ENCODE data around the gene CCDC148. TPM values are rescaled to one million over a fixed set of nuclear protein-coding genes. Genes with fewer than 3 reads are reported as not detected.

The CCDC148 gene
- total and polyA plus RNA-seq, 12 donors, result 0.07 to 1.4 (median 0.66) TPM

- DNase-seq (no peak), ATAC-seq (no peak)
- Histone ChIP-seq H3K9me3 (no peaks in the 10 kb centered on the region), H3K4me1 (peaks cover 0 to 9% (median 0%) of the 10 kb centered on the region in 9 donors), H3K27me3 (no peaks in the 10 kb centered on the region), H3K27ac (no peak overlapping the region), H3K4me3 (no peak overlapping the region), H3K36me3 (no peaks in the 10 kb centered on the region)
- WGBS, 2 donors, result 90 to 93% methylated on average over 1 of the region's 1 CpG
- no peak for TF ChIP-seq CTCF (IDR thresholded peaks at IDR 0.05)
- intact Hi-C loops (cut with DNase I), result no loop called here
These were observed 251.8 kb downstream of the CCDC148 start for GRCh38 chr2:158204741-158205165.

- no peak for ATAC-seq
These were observed 254.3 kb downstream of the CCDC148 start for GRCh38 chr2:158202161-158202815.

GRCh38 chr2:158199928-158200650 is 256.5 kb downstream of the CCDC148 start:
- Histone ChIP-seq H3K27ac (no peak overlapping the region), H3K4me1 (peaks cover 0 to 10% (median 0%) of the 10 kb centered on the region in 9 donors), H3K36me3 (no peaks in the 10 kb centered on the region), H3K4me3 (no peak overlapping the region), H3K27me3 (no peaks in the 10 kb centered on the region), H3K9me3 (no peaks in the 10 kb centered on the region)
- intact Hi-C loops (cut with DNase I), result no loop called here
- TF ChIP-seq CTCF (IDR thresholded peaks at IDR 0.05), result no peak
- WGBS, 2 donors, result 88 to 96% methylated on average over 2 of the region's 2 CpGs
- DNase-seq (no peak), ATAC-seq (no peak)

More at GRCh38 chr2:158202161-158202815, 254.3 kb downstream of the CCDC148 start:
- H3K4me3 ChIP-seq, result no peak overlapping the region
- no peaks in the 10 kb centered on the region for H3K27me3 ChIP-seq
- no peak overlapping the region for H3K27ac ChIP-seq
- H3K9me3 ChIP-seq, result no peaks in the 10 kb centered on the region
- no peak for DNase-seq
- WGBS, 2 donors, result 58 to 63% methylated on average over 6 of the region's 6 CpGs
- H3K4me1 ChIP-seq, result peaks cover 0 to 10% (median 0%) of the 10 kb centered on the region in 9 donors
- H3K36me3 ChIP-seq, result no peaks in the 10 kb centered on the region
- no peak for TF ChIP-seq CTCF (IDR thresholded peaks at IDR 0.05)
- intact Hi-C loops (cut with DNase I), result no loop called here

GRCh38 chr2:158197940-158198339 is 258.6 kb downstream of the CCDC148 start:
- no peak for TF ChIP-seq CTCF (IDR thresholded peaks at IDR 0.05)
- no peak for ATAC-seq
- H3K36me3 ChIP-seq, result no peaks in the 10 kb centered on the region
- no peak overlapping the region for H3K4me3 ChIP-seq
- no peaks in the 10 kb centered on the region for H3K27me3 ChIP-seq
- no peaks in the 10 kb centered on the region for H3K9me3 ChIP-seq
- WGBS, 2 donors, result 56 to 63% methylated on average over 1 of the region's 1 CpG
- no peak overlapping the region for H3K27ac ChIP-seq
- intact Hi-C loops (cut with DNase I), result no loop called here
- no peak for DNase-seq
- H3K4me1 ChIP-seq, result peaks cover 0 to 10% (median 0%) of the 10 kb centered on the region in 9 donors

Data from heart right ventricle (tissue), 16 donors.